ENCODE data around the gene IHH. TPM values are rescaled to one million over a fixed set of nuclear protein-coding genes. Genes with fewer than 3 reads are reported as not detected.

The IHH gene
- total and polyA plus RNA-seq, 2 donors (not counting 1 experiment from before 2014, with no cell fraction given): 0.15 to 0.22 TPM

DNA sequence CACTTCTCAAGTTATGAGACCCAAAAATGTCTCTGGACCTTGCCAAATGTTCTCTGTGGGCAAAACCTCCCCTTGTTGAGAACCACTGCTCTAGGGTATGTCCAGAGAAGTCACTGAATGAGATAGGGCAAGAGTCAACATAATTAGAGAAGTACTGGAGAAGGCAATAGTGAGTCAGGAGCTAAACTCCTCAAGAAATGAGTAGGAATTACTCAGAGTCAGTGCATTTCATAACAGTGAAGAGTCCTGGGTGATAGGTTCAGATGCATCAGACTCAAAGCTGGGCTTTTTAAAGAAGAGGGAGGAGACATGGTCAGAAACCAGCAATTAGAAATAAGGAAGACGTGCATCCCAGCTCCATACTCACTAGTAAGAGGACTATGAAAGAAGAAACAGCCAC, 38.6 kb upstream of the IHH start:
- no peak overlapping the region for H2AFZ ChIP-seq (ENCODE audit: insufficient read depth, low read depth, low read length, poor library complexity, severe bottlenecking)
- ChIA-PET POLR2A (no interaction called here), CTCF (interaction anchor here (2.1 to 2.8 kb wide), 2 partner anchors 41 to 69 kb away, joined by 6 read pairs; no protein-coding TSS in a partner anchor)
- H3K27ac ChIP-seq (ENCODE audit: low read length in 2 of 2): no peak overlapping the region
- no peak overlapping the region for H3K27ac Mint-ChIP-seq
- no peaks in the 10 kb centered on the region for H3K79me2 ChIP-seq (ENCODE audit: control insufficient read depth, insufficient read depth, low read length)
- TF ChIP-seq EZH2 (IDR thresholded peaks at IDR 0.05; ENCODE audit: borderline replicate concordance, insufficient read depth, low read depth, low read length, poor library complexity, severe bottlenecking): no peak
- TF ChIP-seq, protein P1, sequence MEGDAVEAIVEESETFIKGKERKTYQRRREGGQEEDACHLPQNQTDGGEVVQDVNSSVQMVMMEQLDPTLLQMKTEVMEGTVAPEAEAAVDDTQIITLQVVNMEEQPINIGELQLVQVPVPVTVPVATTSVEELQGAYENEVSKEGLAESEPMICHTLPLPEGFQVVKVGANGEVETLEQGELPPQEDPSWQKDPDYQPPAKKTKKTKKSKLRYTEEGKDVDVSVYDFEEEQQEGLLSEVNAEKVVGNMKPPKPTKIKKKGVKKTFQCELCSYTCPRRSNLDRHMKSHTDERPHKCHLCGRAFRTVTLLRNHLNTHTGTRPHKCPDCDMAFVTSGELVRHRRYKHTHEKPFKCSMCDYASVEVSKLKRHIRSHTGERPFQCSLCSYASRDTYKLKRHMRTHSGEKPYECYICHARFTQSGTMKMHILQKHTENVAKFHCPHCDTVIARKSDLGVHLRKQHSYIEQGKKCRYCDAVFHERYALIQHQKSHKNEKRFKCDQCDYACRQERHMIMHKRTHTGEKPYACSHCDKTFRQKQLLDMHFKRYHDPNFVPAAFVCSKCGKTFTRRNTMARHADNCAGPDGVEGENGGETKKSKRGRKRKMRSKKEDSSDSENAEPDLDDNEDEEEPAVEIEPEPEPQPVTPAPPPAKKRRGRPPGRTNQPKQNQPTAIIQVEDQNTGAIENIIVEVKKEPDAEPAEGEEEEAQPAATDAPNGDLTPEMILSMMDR (IDR thresholded peaks at IDR 0.05): no peak
- ATAC-seq (ENCODE audit: low read depth): no peak
- H3K4me1 ChIP-seq (ENCODE audit: control insufficient read depth in 2 of 2, insufficient read depth in 2 of 2, low read length in 2 of 2): no peaks in the 10 kb centered on the region
- H3K9ac ChIP-seq (ENCODE audit: low read length): no peak overlapping the region
- intact Hi-C loops (cut with micrococcal nuclease): no loop called here
- H3K4me2 ChIP-seq (replicated peaks; ENCODE audit: low read depth, low read length, poor library complexity, severe bottlenecking): no peak overlapping the region
- no peaks in the 10 kb centered on the region for H3K4me1 Mint-ChIP-seq
- no peaks in the 10 kb centered on the region for H3K27me3 ChIP-seq (replicated peaks in 1 of 4; ENCODE audit: control extremely low read depth in 1 of 4, control insufficient read depth in 3 of 4, insufficient read depth in 4 of 4, low read length in 3 of 4)
- no CpG with 5 or more reads among the region's 1 CpG for WGBS (ENCODE audit: insufficient coverage)
- H3K4me3 ChIP-seq (ENCODE audit: control extremely low read depth in 1 of 5, extremely low read depth in 1 of 5, insufficient read depth in 1 of 5, low read depth in 2 of 5, low read length in 4 of 5): no peak overlapping the region
- no peaks in the 10 kb centered on the region for H3K9me3 Mint-ChIP-seq (ENCODE audit: insufficient read depth)
- no peak for DNase-seq
- H3K4me3 Mint-ChIP-seq: no peak overlapping the region
- H4K20me1 ChIP-seq (ENCODE audit: control insufficient read depth, insufficient read depth, low read length, poor library complexity, severe bottlenecking): peaks cover 11% of the 10 kb centered on the region
- peaks cover 5 to 17% of the 10 kb centered on the region in 2 experiments for H3K36me3 ChIP-seq (replicated peaks in 1 of 2; ENCODE audit: control extremely low read depth in 1 of 2, control insufficient read depth in 1 of 2, extremely low read depth in 1 of 2, insufficient read depth in 2 of 2, low read length in 1 of 2)
- no peaks in the 10 kb centered on the region for H3K9me3 ChIP-seq (ENCODE audit: control extremely low read depth in 1 of 3, control insufficient read depth in 2 of 3, insufficient read depth in 1 of 3, low read length in 2 of 3)
- no peaks in the 10 kb centered on the region for H3K27me3 Mint-ChIP-seq

DNA sequence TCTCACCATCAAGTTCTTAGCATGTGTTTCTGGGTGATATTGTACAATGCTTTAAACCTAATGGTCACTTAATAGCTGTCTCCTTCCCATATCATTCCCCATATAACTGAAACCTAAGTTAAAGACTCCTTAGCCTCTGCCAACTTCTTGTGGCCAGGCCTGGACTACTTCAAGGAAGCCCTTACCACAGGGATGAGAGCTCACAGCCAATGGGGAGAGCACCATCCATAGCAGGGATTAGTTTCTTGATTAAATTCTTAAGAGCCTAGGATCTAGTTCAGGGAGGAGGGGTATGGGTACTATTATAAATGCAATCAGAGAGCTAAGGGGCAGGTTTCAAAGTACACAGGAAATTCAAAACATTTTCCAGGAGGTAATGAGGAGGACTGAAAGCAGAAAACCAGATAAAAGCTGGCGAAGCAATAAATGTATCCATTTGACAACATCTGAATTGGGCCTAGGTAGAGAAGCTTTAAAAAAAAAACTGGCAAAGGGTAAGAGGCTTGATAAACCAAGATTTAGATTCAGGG, 34.8 kb upstream of the IHH start:
- Mint-ChIP-seq H3K27ac (no peak overlapping the region), H3K27me3 (no peaks in the 10 kb centered on the region), H3K4me1 (no peaks in the 10 kb centered on the region), H3K4me3 (no peak overlapping the region), H3K9me3 (ENCODE audit: insufficient read depth) (no peaks in the 10 kb centered on the region)
- Histone ChIP-seq H3K9ac (ENCODE audit: low read length) (no peak overlapping the region), H3K79me2 (ENCODE audit: control insufficient read depth, insufficient read depth, low read length) (no peaks in the 10 kb centered on the region), H3K27me3 (replicated peaks in 1 of 4; ENCODE audit: control extremely low read depth in 1 of 4, control insufficient read depth in 3 of 4, insufficient read depth in 4 of 4, low read length in 3 of 4) (no peaks in the 10 kb centered on the region), H4K20me1 (ENCODE audit: control insufficient read depth, insufficient read depth, low read length, poor library complexity, severe bottlenecking) (peaks cover 23% of the 10 kb centered on the region), H3K9me3 (ENCODE audit: control extremely low read depth in 1 of 3, control insufficient read depth in 2 of 3, insufficient read depth in 1 of 3, low read length in 2 of 3) (no peaks in the 10 kb centered on the region), H3K36me3 (replicated peaks in 1 of 2; ENCODE audit: control extremely low read depth in 1 of 2, control insufficient read depth in 1 of 2, extremely low read depth in 1 of 2, insufficient read depth in 2 of 2, low read length in 1 of 2) (peaks cover 2 to 17% of the 10 kb centered on the region in 2 experiments), H2AFZ (ENCODE audit: insufficient read depth, low read depth, low read length, poor library complexity, severe bottlenecking) (no peak overlapping the region), H3K27ac (ENCODE audit: low read length in 2 of 2) (no peak overlapping the region), H3K4me3 (ENCODE audit: control extremely low read depth in 1 of 5, extremely low read depth in 1 of 5, insufficient read depth in 1 of 5, low read depth in 2 of 5, low read length in 4 of 5) (no peak overlapping the region), H3K4me1 (ENCODE audit: control insufficient read depth in 2 of 2, insufficient read depth in 2 of 2, low read length in 2 of 2) (no peaks in the 10 kb centered on the region), H3K4me2 (replicated peaks; ENCODE audit: low read depth, low read length, poor library complexity, severe bottlenecking) (no peak overlapping the region)
- POLR2A ChIA-PET: no interaction called here
- intact Hi-C loops (cut with micrococcal nuclease): no loop called here
- CTCF ChIA-PET: interaction anchor here (1.0 to 1.5 kb wide), 3 partner anchors 8 to 24 kb away, joined by 3 to 5 read pairs (median 4); no protein-coding TSS in a partner anchor
- no peak for TF ChIP-seq EZH2 (IDR thresholded peaks at IDR 0.05; ENCODE audit: borderline replicate concordance, insufficient read depth, low read depth, low read length, poor library complexity, severe bottlenecking)
- no peak for DNase-seq
- WGBS (ENCODE audit: insufficient coverage): no CpG with 5 or more reads among the region's 1 CpG
- no peak for ATAC-seq (ENCODE audit: low read depth)

Data from B cell (primary cell).